Spleen (tissue), 7 donors: ENCODE measurements around the gene MACROD2.

ENCODE experiments used
- CTCF ChIP-seq, 11 experiments: fragments of 200-600 bp in 7 of 11; fragments of 450-650 bp in 4 of 11; sonication (generic) in 4 of 11; IDR thresholded peaks in 8 of 11; conservative IDR thresholded peaks in 3 of 11; 1 replicate in 7 of 11; 2 replicates in 4 of 11; pipeline versions ENCODE4 v1.4.0 to v1.8.0; 2016 to 2021; ENCODE audit warnings: antibody characterized with exemption in 11 of 11, inconsistent platforms in 4 of 11, mild to moderate bottlenecking in 1 of 11
- POLR2A ChIP-seq, 3 donors: fragments of 450-650 bp; IDR thresholded peaks; one replicate each; pipeline ENCODE4 v1.5.1; 2017; ENCODE audit warnings: antibody characterized with exemption in 3 of 3, mild to moderate bottlenecking in 1 of 3
- donor health status: DM: no; HTN: no; CAD: no; lungs with moderate emphysema.
- donor health status: DM: no; HTN: no; CAD: no.
- donor health status: DM: no; HTN: no; CAD: no.

- TF ChIP-seq POLR2A (IDR thresholded peaks at IDR 0.05) (no peak), CTCF (IDR thresholded peaks at IDR 0.05 in 8 of 11, conservative IDR thresholded peaks at IDR 0.05 in 3 of 11) (no peak)
These were observed 1117.9 kb downstream of the MACROD2 start for GRCh38 chr20:15113144-15113773.
